ENCODE measurements around the gene CLK4.
"Not testable (repeated sequence)": the region's sequence is repeated elsewhere in the genome, so short reads cannot be mapped to it uniquely, and the experiment has no call there.

Gene CLK4

GRCh38 chr5:178585421-178585820 lies 41.4 kb downstream of the CLK4 start:
- DNase-seq: not testable (repeated sequence)

GRCh38 chr5:178583279-178583678 lies 43.6 kb downstream of the CLK4 start:
- no peak for DNase-seq

- no peak for DNase-seq
Measured at GRCh38 chr5:178582291-178582690, 44.6 kb downstream of the CLK4 start.

- DNase-seq: no peak
Measured at GRCh38 chr5:178581621-178582020, 45.2 kb downstream of the CLK4 start.

GRCh38 chr5:178580271-178580955 lies 46.4 kb downstream of the CLK4 start:
- DNase-seq: no peak

GRCh38 chr5:178577944-178578343 lies 48.9 kb downstream of the CLK4 start:
- no peak for DNase-seq

- DNase-seq: no peak
Measured at GRCh38 chr5:178577376-178577839, 49.4 kb downstream of the CLK4 start.

GRCh38 chr5:178576591-178577351 lies 50.1 kb downstream of the CLK4 start:
- DNase-seq: no peak

GRCh38 chr5:178573216-178573615 lies 53.6 kb downstream of the CLK4 start:
- DNase-seq: no peak

- DNase-seq: no peak
Measured at GRCh38 chr5:178572617-178573016, 54.2 kb downstream of the CLK4 start.

- peak in 1 of 2 experiments; percentile 4 for DNase-seq
Measured at GRCh38 chr5:178569485-178569884, 57.4 kb downstream of the CLK4 start.

- DNase-seq: no peak
Measured at GRCh38 chr5:178564811-178565550, 61.9 kb downstream of the CLK4 start.

- DNase-seq: no peak
Measured at GRCh38 chr5:178564397-178564796, 62.5 kb downstream of the CLK4 start.

- DNase-seq: no peak
Measured at GRCh38 chr5:178563621-178564020, 63.2 kb downstream of the CLK4 start.

GRCh38 chr5:178561746-178562264 lies 65.0 kb downstream of the CLK4 start:
- DNase-seq: no peak

- no peak for DNase-seq
Measured at GRCh38 chr5:178560911-178561310, 65.9 kb downstream of the CLK4 start.

GRCh38 chr5:178557416-178557815 lies 69.4 kb downstream of the CLK4 start:
- DNase-seq: no peak

GRCh38 chr5:178555771-178556211 lies 71.1 kb downstream of the CLK4 start:
- DNase-seq: no peak

- DNase-seq: no peak
Measured at GRCh38 chr5:178555005-178555404, 71.8 kb downstream of the CLK4 start.

- no peak for DNase-seq
Measured at GRCh38 chr5:178554311-178554710, 72.5 kb downstream of the CLK4 start.

- no peak for DNase-seq
Measured at GRCh38 chr5:178553517-178553916, 73.3 kb downstream of the CLK4 start.

Measured in AML-193 (cell line).